GM12872 (cell line): ENCODE measurements around the gene SNAPIN.

Source experiments
- CTCF ChIP-seq: IDR thresholded peaks from 3 replicates; pipeline ENCODE4 v1.5.1; 2011; ENCODE audit warnings: low read depth, mild to moderate bottlenecking, low read length, moderate library complexity; ENCODE audit not compliant: insufficient read depth

SNAPIN gene

GRCh38 chr1:153612755-153613331, 45.7 kb upstream of the SNAPIN start, which contains the start of gene S100A16:
Gene S100A16, minus strand, starts transcription at chr1:153613137. Its CDS starts 4,986 bp downstream, at chr1:153608151.
- no peak for TF ChIP-seq CTCF

GRCh38 chr1:153613406-153613805, 45.1 kb upstream of the SNAPIN start:
- TF ChIP-seq CTCF, result no peak

GRCh38 chr1:153614189-153614900, 44.2 kb upstream of the SNAPIN start:
- TF ChIP-seq CTCF, result no peak

- no peak for TF ChIP-seq CTCF
These were observed 43.6 kb upstream of the SNAPIN start for GRCh38 chr1:153614906-153615305.

- no peak for TF ChIP-seq CTCF
These were observed 43.1 kb upstream of the SNAPIN start for GRCh38 chr1:153615406-153615805.

GRCh38 chr1:153616144-153616916, 42.2 kb upstream of the SNAPIN start, which contains the start of gene S100A14:
Gene S100A14, minus strand, starts transcription at chr1:153616325. Its CDS starts 467 bp downstream, at chr1:153615858.
- no peak for TF ChIP-seq CTCF

GRCh38 chr1:153616917-153617311, 41.6 kb upstream of the SNAPIN start:
- no peak for TF ChIP-seq CTCF
